ENCODE measurements around the gene CD1D.

CD1D gene

GRCh38 chr1:158180741-158181576, at the start of gene CD1D:
Gene CD1D (plus strand): TSS chr1:158180895. CDS start chr1:158181102, 207 bp downstream.
- no peak for DNase-seq (ENCODE audit: low read depth in 2 of 2, low spot score in 1 of 2)

GRCh38 chr1:158131217-158131616, 49.5 kb upstream of the CD1D start:
- DNase-seq (ENCODE audit: low read depth in 2 of 2, low spot score in 1 of 2) = no peak

- DNase-seq (ENCODE audit: low read depth in 2 of 2, low spot score in 1 of 2) = no peak
Measured at GRCh38 chr1:158140764-158141192, 39.9 kb upstream of the CD1D start.

- DNase-seq (ENCODE audit: low read depth in 2 of 2, low spot score in 1 of 2) = no peak
Measured at GRCh38 chr1:158145173-158145719, 35.4 kb upstream of the CD1D start.

- no peak for DNase-seq (ENCODE audit: low read depth in 2 of 2, low spot score in 1 of 2)
Measured at GRCh38 chr1:158146165-158146564, 34.5 kb upstream of the CD1D start.

- no peak for DNase-seq (ENCODE audit: low read depth in 2 of 2, low spot score in 1 of 2)
Measured at GRCh38 chr1:158146739-158147138, 34.0 kb upstream of the CD1D start.

- no peak for DNase-seq (ENCODE audit: low read depth in 2 of 2, low spot score in 1 of 2)
Measured at GRCh38 chr1:158147401-158147800, 33.3 kb upstream of the CD1D start.

GRCh38 chr1:158147869-158148268, 32.8 kb upstream of the CD1D start:
- DNase-seq (ENCODE audit: low read depth in 2 of 2, low spot score in 1 of 2) = no peak

GRCh38 chr1:158148468-158148867, 32.2 kb upstream of the CD1D start:
- DNase-seq (ENCODE audit: low read depth in 2 of 2, low spot score in 1 of 2) = no peak

GRCh38 chr1:158149175-158149574, 31.5 kb upstream of the CD1D start:
- no peak for DNase-seq (ENCODE audit: low read depth in 2 of 2, low spot score in 1 of 2)

GRCh38 chr1:158149577-158150269, 31.0 kb upstream of the CD1D start:
- peak; percentile 26 to 29 for DNase-seq (ENCODE audit: low read depth in 2 of 2, low spot score in 1 of 2)

- DNase-seq (ENCODE audit: low read depth in 2 of 2, low spot score in 1 of 2) = no peak
Measured at GRCh38 chr1:158150523-158150922, 30.2 kb upstream of the CD1D start.

GRCh38 chr1:158153179-158153578, 27.5 kb upstream of the CD1D start:
- DNase-seq (ENCODE audit: low read depth in 2 of 2, low spot score in 1 of 2) = no peak

GRCh38 chr1:158153746-158154444, 26.8 kb upstream of the CD1D start:
- DNase-seq (ENCODE audit: low read depth in 2 of 2, low spot score in 1 of 2) = no peak

- DNase-seq (ENCODE audit: low read depth in 2 of 2, low spot score in 1 of 2) = no peak
Measured at GRCh38 chr1:158154501-158154900, 26.2 kb upstream of the CD1D start.

GRCh38 chr1:158155673-158156072, 25.0 kb upstream of the CD1D start:
- no peak for DNase-seq (ENCODE audit: low read depth in 2 of 2, low spot score in 1 of 2)

- DNase-seq (ENCODE audit: low read depth in 2 of 2, low spot score in 1 of 2) = no peak
Measured at GRCh38 chr1:158159597-158159996, 21.1 kb upstream of the CD1D start.

- DNase-seq (ENCODE audit: low read depth in 2 of 2, low spot score in 1 of 2) = no peak
Measured at GRCh38 chr1:158161446-158161845, 19.2 kb upstream of the CD1D start.

- DNase-seq (ENCODE audit: low read depth in 2 of 2, low spot score in 1 of 2) = no peak
Measured at GRCh38 chr1:158163000-158163947, 17.4 kb upstream of the CD1D start.

- DNase-seq (ENCODE audit: low read depth in 2 of 2, low spot score in 1 of 2) = no peak
Measured at GRCh38 chr1:158169105-158169504, 11.6 kb upstream of the CD1D start.

All from stimulated activated CD8-positive, alpha-beta memory T cell treated with anti-CD3 and anti-CD28 coated beads, Interleukin-4, amount 100 ng/mL, for 4 hours (primary cell).